ENCODE results near the gene ACOX3.
"Not testable (repeated sequence)": the region's sequence is repeated elsewhere in the genome, so short reads cannot be mapped to it uniquely, and the experiment has no call there.

Gene ACOX3

DNA sequence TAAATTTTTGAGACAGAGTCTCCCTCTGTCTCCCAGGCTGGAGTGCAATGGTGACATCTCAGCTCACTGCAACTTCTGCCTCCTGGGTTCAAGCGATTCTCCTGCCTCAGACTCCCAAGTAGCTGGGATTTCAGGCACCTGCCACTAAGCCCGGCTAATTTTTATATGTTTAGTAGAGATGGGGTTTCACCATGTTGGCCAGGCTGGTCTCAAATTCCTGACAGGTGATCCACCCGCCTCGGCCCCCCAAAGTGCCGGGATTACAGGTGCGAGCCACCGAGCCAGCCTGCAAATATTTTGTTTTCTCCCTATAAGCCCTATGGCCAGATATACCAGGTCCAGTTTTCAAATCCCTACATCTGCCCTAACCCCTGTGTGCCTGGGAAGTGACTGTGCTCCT lies 99.2 kb downstream of the ACOX3 start:
- not testable (repeated sequence) for H3K27me3 ChIP-seq (ENCODE audit: control insufficient read depth in 1 of 2, insufficient read depth in 2 of 2, low read length in 2 of 2); H3K4me3 ChIP-seq (ENCODE audit: low read depth in 1 of 2, low read length in 2 of 2); H3K4me1 ChIP-seq (ENCODE audit: control insufficient read depth in 1 of 2, insufficient read depth in 2 of 2, low read length in 2 of 2); H3K9me3 ChIP-seq (ENCODE audit: control insufficient read depth in 1 of 2, low read length in 2 of 2); H3K36me3 ChIP-seq (ENCODE audit: control insufficient read depth in 1 of 2, insufficient read depth in 2 of 2, low read length in 2 of 2); H3K27ac ChIP-seq (ENCODE audit: low read depth, low read length); H3K9ac ChIP-seq (ENCODE audit: low read depth in 1 of 2, low read length in 2 of 2)

- Histone ChIP-seq H3K27ac (ENCODE audit: low read depth, low read length) (no peak overlapping the region), H3K9me3 (ENCODE audit: control insufficient read depth in 1 of 2, low read length in 2 of 2) (no peaks in the 10 kb centered on the region), H3K4me3 (ENCODE audit: low read depth in 1 of 2, low read length in 2 of 2) (no peak overlapping the region), H3K27me3 (ENCODE audit: control insufficient read depth in 1 of 2, insufficient read depth in 2 of 2, low read length in 2 of 2) (no peaks in the 10 kb centered on the region), H3K36me3 (ENCODE audit: control insufficient read depth in 1 of 2, insufficient read depth in 2 of 2, low read length in 2 of 2) (no peaks in the 10 kb centered on the region), H3K4me1 (ENCODE audit: control insufficient read depth in 1 of 2, insufficient read depth in 2 of 2, low read length in 2 of 2) (no peaks in the 10 kb centered on the region), H3K9ac (ENCODE audit: low read depth in 1 of 2, low read length in 2 of 2) (no peak overlapping the region)
Observed at GRCh38 chr4:8340781-8341241, 99.7 kb downstream of the ACOX3 start.

DNA sequence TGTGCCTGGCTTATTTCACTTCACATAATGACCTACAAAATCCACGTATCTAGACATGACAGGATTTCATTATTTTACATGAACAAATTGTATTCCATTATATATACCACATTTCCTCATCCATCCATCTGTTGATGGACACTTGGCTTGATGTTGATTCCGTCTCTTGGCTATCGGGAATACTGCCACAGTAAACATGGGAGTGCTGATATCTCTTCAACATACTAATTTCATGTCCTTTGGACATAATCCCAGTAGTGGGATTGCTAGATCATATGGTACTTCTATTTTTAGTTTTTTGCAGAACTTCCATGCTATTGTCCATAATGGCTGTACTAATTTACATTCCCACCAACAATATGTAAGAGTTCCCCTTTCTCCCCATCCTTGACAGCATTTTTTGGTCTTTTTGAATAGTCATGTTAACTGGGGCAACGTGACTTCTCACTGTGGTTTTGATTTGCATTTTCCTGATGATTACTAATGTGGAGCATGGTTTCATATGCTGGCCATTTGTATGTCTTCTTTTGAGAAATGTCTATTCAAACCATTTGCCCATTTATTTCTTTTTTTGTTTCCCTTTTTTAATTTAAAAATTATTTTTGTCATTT lies 102.1 kb downstream of the ACOX3 start:
- H3K9me3 ChIP-seq (ENCODE audit: control insufficient read depth in 1 of 2, low read length in 2 of 2) = no peaks in the 10 kb centered on the region
- no peak overlapping the region for H3K4me3 ChIP-seq (ENCODE audit: low read depth in 1 of 2, low read length in 2 of 2)
- H3K27ac ChIP-seq (ENCODE audit: low read depth, low read length) = no peak overlapping the region
- H3K36me3 ChIP-seq (ENCODE audit: control insufficient read depth in 1 of 2, insufficient read depth in 2 of 2, low read length in 2 of 2) = no peaks in the 10 kb centered on the region
- no peaks in the 10 kb centered on the region for H3K4me1 ChIP-seq (ENCODE audit: control insufficient read depth in 1 of 2, insufficient read depth in 2 of 2, low read length in 2 of 2)
- H3K9ac ChIP-seq (ENCODE audit: low read depth in 1 of 2, low read length in 2 of 2) = no peak overlapping the region
- H3K27me3 ChIP-seq (ENCODE audit: control insufficient read depth in 1 of 2, insufficient read depth in 2 of 2, low read length in 2 of 2) = no peaks in the 10 kb centered on the region

GRCh38 chr4:8336412-8337075 lies 104.0 kb downstream of the ACOX3 start:
- no peaks in the 10 kb centered on the region for H3K36me3 ChIP-seq (ENCODE audit: control insufficient read depth in 1 of 2, insufficient read depth in 2 of 2, low read length in 2 of 2)
- H3K27me3 ChIP-seq (ENCODE audit: control insufficient read depth in 1 of 2, insufficient read depth in 2 of 2, low read length in 2 of 2) = no peaks in the 10 kb centered on the region
- no peak overlapping the region for H3K27ac ChIP-seq (ENCODE audit: low read depth, low read length)
- H3K4me3 ChIP-seq (ENCODE audit: low read depth in 1 of 2, low read length in 2 of 2) = no peak overlapping the region
- no peak overlapping the region for H3K9ac ChIP-seq (ENCODE audit: low read depth in 1 of 2, low read length in 2 of 2)
- no peaks in the 10 kb centered on the region for H3K9me3 ChIP-seq (ENCODE audit: control insufficient read depth in 1 of 2, low read length in 2 of 2)
- no peaks in the 10 kb centered on the region for H3K4me1 ChIP-seq (ENCODE audit: control insufficient read depth in 1 of 2, insufficient read depth in 2 of 2, low read length in 2 of 2)

GRCh38 chr4:8335848-8336247 lies 104.7 kb downstream of the ACOX3 start:
- no peak overlapping the region for H3K4me3 ChIP-seq (ENCODE audit: low read depth in 1 of 2, low read length in 2 of 2)
- H3K36me3 ChIP-seq (ENCODE audit: control insufficient read depth in 1 of 2, insufficient read depth in 2 of 2, low read length in 2 of 2) = no peaks in the 10 kb centered on the region
- H3K9me3 ChIP-seq (ENCODE audit: control insufficient read depth in 1 of 2, low read length in 2 of 2) = no peaks in the 10 kb centered on the region
- no peaks in the 10 kb centered on the region for H3K4me1 ChIP-seq (ENCODE audit: control insufficient read depth in 1 of 2, insufficient read depth in 2 of 2, low read length in 2 of 2)
- no peaks in the 10 kb centered on the region for H3K27me3 ChIP-seq (ENCODE audit: control insufficient read depth in 1 of 2, insufficient read depth in 2 of 2, low read length in 2 of 2)
- no peak overlapping the region for H3K27ac ChIP-seq (ENCODE audit: low read depth, low read length)
- no peak overlapping the region for H3K9ac ChIP-seq (ENCODE audit: low read depth in 1 of 2, low read length in 2 of 2)

DNA sequence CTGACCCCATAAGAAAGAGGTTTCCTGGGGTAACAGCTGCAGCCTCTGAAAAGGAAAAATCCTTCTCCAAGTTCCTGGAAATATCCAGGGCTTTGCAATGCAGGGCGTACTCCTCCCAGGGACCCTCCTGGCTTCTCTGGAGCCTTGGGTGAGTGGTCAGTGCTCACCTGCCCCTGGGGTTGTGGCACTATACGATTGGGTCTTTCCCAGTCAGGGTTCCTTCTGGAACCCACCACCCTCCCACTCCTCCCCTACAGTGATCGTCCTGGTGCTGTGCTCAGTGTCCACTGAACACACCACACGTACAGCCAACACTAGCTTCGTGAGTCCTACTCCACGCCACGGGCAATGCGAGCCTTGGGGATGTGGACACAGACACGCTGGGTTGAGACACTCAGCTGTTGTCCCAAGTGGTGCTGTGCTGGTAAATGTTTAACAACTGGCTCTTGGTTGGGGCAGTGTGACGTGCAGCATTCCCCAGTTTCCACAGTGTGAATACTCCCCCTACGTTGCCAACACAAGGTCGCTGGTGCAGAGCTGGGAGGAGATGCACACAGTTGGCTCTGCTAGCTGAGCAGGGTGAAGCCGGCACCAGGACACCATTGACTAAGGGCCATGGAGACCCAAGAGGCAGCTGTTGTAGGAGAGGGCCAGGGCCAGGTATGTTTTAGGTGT lies 105.6 kb downstream of the ACOX3 start:
- H3K4me1 ChIP-seq (ENCODE audit: control insufficient read depth in 1 of 2, insufficient read depth in 2 of 2, low read length in 2 of 2) = no peaks in the 10 kb centered on the region
- no peak overlapping the region for H3K27ac ChIP-seq (ENCODE audit: low read depth, low read length)
- no peaks in the 10 kb centered on the region for H3K36me3 ChIP-seq (ENCODE audit: control insufficient read depth in 1 of 2, insufficient read depth in 2 of 2, low read length in 2 of 2)
- H3K9me3 ChIP-seq (ENCODE audit: control insufficient read depth in 1 of 2, low read length in 2 of 2) = no peaks in the 10 kb centered on the region
- H3K27me3 ChIP-seq (ENCODE audit: control insufficient read depth in 1 of 2, insufficient read depth in 2 of 2, low read length in 2 of 2) = no peaks in the 10 kb centered on the region
- H3K9ac ChIP-seq (ENCODE audit: low read depth in 1 of 2, low read length in 2 of 2) = no peak overlapping the region
- H3K4me3 ChIP-seq (ENCODE audit: low read depth in 1 of 2, low read length in 2 of 2) = no peak overlapping the region

- Histone ChIP-seq H3K27me3 (ENCODE audit: control insufficient read depth in 1 of 2, insufficient read depth in 2 of 2, low read length in 2 of 2) (no peaks in the 10 kb centered on the region), H3K27ac (ENCODE audit: low read depth, low read length) (no peak overlapping the region), H3K36me3 (ENCODE audit: control insufficient read depth in 1 of 2, insufficient read depth in 2 of 2, low read length in 2 of 2) (no peaks in the 10 kb centered on the region), H3K9me3 (ENCODE audit: control insufficient read depth in 1 of 2, low read length in 2 of 2) (no peaks in the 10 kb centered on the region), H3K9ac (ENCODE audit: low read depth in 1 of 2, low read length in 2 of 2) (no peak overlapping the region), H3K4me3 (ENCODE audit: low read depth in 1 of 2, low read length in 2 of 2) (no peak overlapping the region), H3K4me1 (ENCODE audit: control insufficient read depth in 1 of 2, insufficient read depth in 2 of 2, low read length in 2 of 2) (no peaks in the 10 kb centered on the region)
Observed at GRCh38 chr4:8333726-8334460, 106.6 kb downstream of the ACOX3 start.

DNA sequence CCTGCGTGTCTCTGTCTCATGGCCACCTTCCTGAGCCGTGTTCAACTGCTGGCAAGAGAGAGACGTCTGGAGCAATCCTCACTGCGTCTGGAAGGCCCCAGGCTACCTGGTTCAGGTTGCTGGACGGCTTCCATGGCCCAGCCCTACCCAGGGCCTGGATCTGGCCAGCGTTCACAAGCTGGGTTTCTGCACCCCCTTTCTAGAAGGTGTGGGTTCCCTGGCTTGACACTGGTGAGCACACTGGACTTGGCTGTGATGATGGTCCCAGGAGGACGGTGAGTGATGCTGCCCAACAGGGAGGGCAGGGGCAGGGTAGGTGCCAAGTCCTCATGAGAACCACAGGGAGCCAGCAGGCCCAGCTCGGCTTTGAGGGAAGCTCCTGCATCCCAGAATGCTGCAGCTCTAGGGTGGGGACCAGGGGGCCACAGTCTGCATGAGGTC lies 107.6 kb downstream of the ACOX3 start:
- no peaks in the 10 kb centered on the region for H3K36me3 ChIP-seq (ENCODE audit: control insufficient read depth in 1 of 2, insufficient read depth in 2 of 2, low read length in 2 of 2)
- H3K4me3 ChIP-seq (ENCODE audit: low read depth in 1 of 2, low read length in 2 of 2) = no peak overlapping the region
- no peaks in the 10 kb centered on the region for H3K9me3 ChIP-seq (ENCODE audit: control insufficient read depth in 1 of 2, low read length in 2 of 2)
- no peaks in the 10 kb centered on the region for H3K27me3 ChIP-seq (ENCODE audit: control insufficient read depth in 1 of 2, insufficient read depth in 2 of 2, low read length in 2 of 2)
- no peak overlapping the region for H3K27ac ChIP-seq (ENCODE audit: low read depth, low read length)
- H3K4me1 ChIP-seq (ENCODE audit: control insufficient read depth in 1 of 2, insufficient read depth in 2 of 2, low read length in 2 of 2) = no peaks in the 10 kb centered on the region
- H3K9ac ChIP-seq (ENCODE audit: low read depth in 1 of 2, low read length in 2 of 2) = no peak overlapping the region

DNA sequence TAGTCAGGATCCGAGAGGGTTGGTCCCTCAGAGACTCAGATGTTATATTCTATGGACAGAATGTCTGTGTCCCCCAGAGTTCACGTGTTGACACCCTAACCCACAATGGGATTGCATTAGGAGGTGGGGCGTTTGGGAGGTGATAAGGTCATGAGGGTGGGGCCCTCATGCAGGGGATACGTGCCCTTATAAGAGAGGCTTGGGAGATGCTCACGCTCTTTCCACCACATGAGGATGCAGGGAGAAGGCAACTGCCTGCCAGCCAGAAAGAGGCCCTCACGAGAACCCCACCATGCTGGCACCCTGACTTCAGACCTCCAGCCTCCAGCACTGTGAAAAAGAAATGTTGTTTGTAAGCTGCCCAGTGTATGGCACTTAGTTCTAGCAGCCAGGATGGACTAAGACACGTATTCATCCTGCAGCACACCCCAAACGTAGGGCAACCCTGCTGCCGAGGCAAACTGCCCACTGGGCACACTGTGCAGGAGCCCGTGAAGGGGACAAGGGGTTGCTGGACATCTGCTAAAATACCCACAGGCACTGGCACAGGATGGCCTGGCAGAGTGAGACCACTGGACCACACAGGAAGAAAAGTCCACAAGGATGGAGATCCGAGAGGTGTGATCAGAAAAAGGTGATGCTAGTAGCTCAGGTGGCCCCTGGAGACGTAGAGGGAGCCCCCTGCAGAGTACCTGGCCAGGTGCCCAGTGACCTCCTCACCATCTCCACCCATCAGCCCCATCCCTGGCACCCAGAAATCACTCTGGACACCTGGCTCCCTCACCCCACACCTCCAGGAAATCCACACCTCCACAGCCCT lies 108.3 kb downstream of the ACOX3 start:
- Histone ChIP-seq H3K9ac (ENCODE audit: low read depth in 1 of 2, low read length in 2 of 2) (no peak overlapping the region), H3K4me1 (ENCODE audit: control insufficient read depth in 1 of 2, insufficient read depth in 2 of 2, low read length in 2 of 2) (no peaks in the 10 kb centered on the region), H3K27me3 (ENCODE audit: control insufficient read depth in 1 of 2, insufficient read depth in 2 of 2, low read length in 2 of 2) (no peaks in the 10 kb centered on the region), H3K9me3 (ENCODE audit: control insufficient read depth in 1 of 2, low read length in 2 of 2) (no peaks in the 10 kb centered on the region), H3K27ac (ENCODE audit: low read depth, low read length) (no peak overlapping the region), H3K36me3 (ENCODE audit: control insufficient read depth in 1 of 2, insufficient read depth in 2 of 2, low read length in 2 of 2) (no peaks in the 10 kb centered on the region), H3K4me3 (ENCODE audit: low read depth in 1 of 2, low read length in 2 of 2) (no peak overlapping the region)

Measured in duodenal mucosa (tissue), 2 donors.